WTC11 (cell line): ENCODE results near the gene HDLBP. TPM values are rescaled to one million over a fixed set of nuclear protein-coding genes. Genes with fewer than 3 reads are reported as not detected.

Experiments
- ATAC-seq: fragments of 200-7000 bp; cut with Tn5 transposase; 2 replicates; pipeline ENCODE4 v1.10.0; 2021; ENCODE audit warnings: mild to moderate bottlenecking, moderate library complexity
- CTCF ChIA-PET: fragments of 300-600 bp; sonication (Branson Sonifier 250); formaldehyde crosslinking; loops from one replicate; lab custom pipeline; 2021; ENCODE audit warnings: antibody characterized with exemption; lab: Charles Lee
- POLR2A ChIA-PET: fragments of 350-600 bp; sonication (Branson Sonifier 250); formaldehyde crosslinking; loops from one replicate; lab custom pipeline; 2021; ENCODE audit warnings: antibody characterized with exemption; lab: Charles Lee
- DNase-seq: peaks from one replicate; pipeline ENCODE4 v3.0.0; 2021; ENCODE audit warnings: low spot score
- H3K27ac Mint-ChIP-seq: 2 replicates; pipeline ENCODE4 v1.8.0; 2021; ENCODE audit warnings: mixed read lengths
- H3K27me3 Mint-ChIP-seq: 2 replicates; pipeline ENCODE4 v1.8.0; 2021; ENCODE audit warnings: low read depth, mild to moderate bottlenecking, moderate library complexity, mixed read lengths
- H3K36me3 Mint-ChIP-seq: 2 replicates; pipeline ENCODE4 v1.8.0; 2021; ENCODE audit warnings: mixed read lengths
- H3K4me1 Mint-ChIP-seq: 2 replicates; pipeline ENCODE4 v1.8.0; 2022; ENCODE audit warnings: mixed read lengths
- H3K4me3 Mint-ChIP-seq: 2 replicates; pipeline ENCODE4 v1.8.0; 2021; ENCODE audit warnings: mild to moderate bottlenecking, moderate library complexity, mixed read lengths
- H3K9me3 Mint-ChIP-seq: 2 replicates; pipeline ENCODE4 v1.8.0; 2021; ENCODE audit warnings: mixed read lengths
- AFF4 ChIP-seq: sonication (generic); formaldehyde crosslinking; IDR thresholded peaks from 2 replicates; pipeline ENCODE4 v1.8.1; 2023; ENCODE audit warnings: mild to moderate bottlenecking, missing genetic modification reagents, borderline replicate concordance
- ATF3 ChIP-seq: sonication (generic); formaldehyde crosslinking; conservative IDR thresholded peaks from 2 replicates; pipeline ENCODE4 v1.8.1; 2022; ENCODE audit warnings: mild to moderate bottlenecking, missing genetic modification reagents
- ERG ChIP-seq: fragments of 250-450 bp; sonication (Bioruptor Pico); IDR thresholded peaks from 2 replicates; pipeline ENCODE4 v1.8.0; 2021; ENCODE audit warnings: mild to moderate bottlenecking
- ESRRA ChIP-seq: sonication (generic); formaldehyde crosslinking; IDR thresholded peaks from 2 replicates; pipeline ENCODE4 v1.8.1; 2022; ENCODE audit warnings: mild to moderate bottlenecking, missing genetic modification reagents, borderline replicate concordance
- FOXJ3 ChIP-seq: sonication (generic); formaldehyde crosslinking; IDR thresholded peaks from 2 replicates; pipeline ENCODE4 v1.9.0; 2021; ENCODE audit warnings: missing genetic modification reagents, mild to moderate bottlenecking, borderline replicate concordance
- FOXP1 ChIP-seq: sonication (generic); formaldehyde crosslinking; IDR thresholded peaks from 2 replicates; pipeline ENCODE4 v1.8.0; 2022; ENCODE audit warnings: missing genetic modification reagents, mild to moderate bottlenecking, moderate library complexity, borderline replicate concordance
- MXD4 ChIP-seq: fragments of 250-450 bp; sonication (Bioruptor Pico); IDR thresholded peaks from 2 replicates; pipeline ENCODE4 v1.8.0; 2021; ENCODE audit warnings: mild to moderate bottlenecking, moderate library complexity, borderline replicate concordance
- NR1H2 ChIP-seq: sonication (generic); formaldehyde crosslinking; IDR thresholded peaks from 2 replicates; pipeline ENCODE4 v1.9.0; 2021; ENCODE audit warnings: mild to moderate bottlenecking, moderate library complexity, missing genetic modification reagents
- RORB ChIP-seq: fragments of 250-450 bp; sonication (Bioruptor Pico); IDR thresholded peaks from 2 replicates; pipeline ENCODE4 v1.9.0; 2021; ENCODE audit warnings: mild to moderate bottlenecking
- SOX15 ChIP-seq: fragments of 250-450 bp; sonication (Bioruptor Pico); IDR thresholded peaks from 2 replicates; pipeline ENCODE4 v1.9.0; 2021; ENCODE audit warnings: mild to moderate bottlenecking
- USF1 ChIP-seq: sonication (generic); formaldehyde crosslinking; IDR thresholded peaks from 2 replicates; pipeline ENCODE4 v1.8.0; 2022; ENCODE audit warnings: mild to moderate bottlenecking, missing genetic modification reagents
- ZBTB21 ChIP-seq: sonication (generic); formaldehyde crosslinking; IDR thresholded peaks from 2 replicates; pipeline ENCODE4 v1.8.1; 2023; ENCODE audit warnings: mild to moderate bottlenecking, missing genetic modification reagents, borderline replicate concordance
- ZNF138 ChIP-seq: sonication (generic); formaldehyde crosslinking; conservative IDR thresholded peaks from 2 replicates; pipeline ENCODE4 v1.8.1; 2022; ENCODE audit warnings: mild to moderate bottlenecking, moderate library complexity, missing genetic modification reagents
- ZNF232 ChIP-seq: sonication (generic); formaldehyde crosslinking; IDR thresholded peaks from 2 replicates; pipeline ENCODE4 v1.8.0; 2022; ENCODE audit warnings: mild to moderate bottlenecking, missing genetic modification reagents
- ZNF532 ChIP-seq: fragments of 250-450 bp; sonication (Bioruptor Pico); IDR thresholded peaks from 2 replicates; pipeline ENCODE4 v1.9.0; 2021; ENCODE audit warnings: mild to moderate bottlenecking, borderline replicate concordance
- ZNF671 ChIP-seq: fragments of 250-450 bp; sonication (Bioruptor Pico); IDR thresholded peaks from 2 replicates; pipeline ENCODE4 v1.8.0; 2021; ENCODE audit warnings: mild to moderate bottlenecking
- ZSCAN18 ChIP-seq: fragments of 250-450 bp; sonication (Bioruptor Pico); IDR thresholded peaks from 2 replicates; pipeline ENCODE4 v2.1.2; 2022; ENCODE audit warnings: mild to moderate bottlenecking, moderate library complexity
- total RNA-seq: library from RNA; stranded (reverse); gene quantifications from 3 replicates; pipeline ENCODE4 v1.2.3, GENCODE V29; 2021

HDLBP gene
- total RNA-seq, 1 experiment from 2014 or later = 368 TPM

- ChIA-PET CTCF (interaction anchor here (1.4 to 1.5 kb wide), 2 partner anchors 273 to 347 kb away, joined by 3 read pairs; no protein-coding TSS in a partner anchor), POLR2A (no interaction called here)
- ATAC-seq (no peak), DNase-seq (no peak)
- H3K27me3 Mint-ChIP-seq = no peaks in the 10 kb centered on the region
- no peak overlapping the region for H3K27ac Mint-ChIP-seq
- H3K9me3 Mint-ChIP-seq = no peaks in the 10 kb centered on the region
- peaks cover 10% of the 10 kb centered on the region for H3K4me1 Mint-ChIP-seq
- H3K4me3 Mint-ChIP-seq = no peak overlapping the region
- TF ChIP-seq NR1H2 (no peak), ESRRA (CRISPR knock-in tag) (no peak), ERG (no peak), FOXP1 (CRISPR knock-in tag) (no peak), ZSCAN18 (CRISPR knock-in tag) (no peak), SOX15 (CRISPR knock-in tag) (no peak), USF1 (CRISPR knock-in tag) (no peak), ZNF138 (CRISPR knock-in tag) (no peak), FOXJ3 (CRISPR knock-in tag) (no peak), AFF4 (CRISPR knock-in tag) (no peak)
- no peaks in the 10 kb centered on the region for H3K36me3 Mint-ChIP-seq
Observed at GRCh38 chr2:241187101-241187917, 128.2 kb downstream of the HDLBP start.

- Mint-ChIP-seq H3K4me3 (no peak overlapping the region), H3K4me1 (peaks cover 10% of the 10 kb centered on the region), H3K9me3 (no peaks in the 10 kb centered on the region), H3K27me3 (no peaks in the 10 kb centered on the region), H3K36me3 (no peaks in the 10 kb centered on the region), H3K27ac (no peak overlapping the region)
- no peak for DNase-seq
- TF ChIP-seq ZBTB21 (CRISPR knock-in tag) = no peak
- ATAC-seq = no peak
- ChIA-PET POLR2A (no interaction called here), CTCF (no interaction called here)
Observed at GRCh38 chr2:241185961-241186360, 129.5 kb downstream of the HDLBP start.

GRCh38 chr2:241184901-241185300, 130.6 kb downstream of the HDLBP start:
- CTCF ChIA-PET = no interaction called here
- no peak for DNase-seq
- H3K27ac Mint-ChIP-seq = no peak overlapping the region
- no peak overlapping the region for H3K4me3 Mint-ChIP-seq
- no peaks in the 10 kb centered on the region for H3K27me3 Mint-ChIP-seq
- ATAC-seq = no peak
- no peaks in the 10 kb centered on the region for H3K36me3 Mint-ChIP-seq
- no peaks in the 10 kb centered on the region for H3K9me3 Mint-ChIP-seq
- peaks cover 15% of the 10 kb centered on the region for H3K4me1 Mint-ChIP-seq
- POLR2A ChIA-PET = no interaction called here
- TF ChIP-seq ZNF671 (no peak), MXD4 (no peak), ZNF232 (CRISPR knock-in tag) (no peak), ZBTB21 (CRISPR knock-in tag) (no peak), ZNF532 (CRISPR knock-in tag) (no peak), ATF3 (no peak), RORB (CRISPR knock-in tag) (no peak), ERG (no peak)
